CD14-positive monocyte (primary cell): ENCODE results near the gene FAM24B. TPM values are rescaled to one million over a fixed set of nuclear protein-coding genes. Genes with fewer than 3 reads are reported as not detected.

Source experiments
- DNase-seq, 3 donors: peaks; one replicate each; pipeline ENCODE4 v3.0.0-alpha.2; 2011 to 2022
- H2AFZ ChIP-seq: 2 replicates; pipeline ENCODE4 v1.6.0; 2012; ENCODE audit warnings: mild to moderate bottlenecking, low read depth, low read length, inconsistent platforms; ENCODE audit not compliant: insufficient read depth, poor library complexity, severe bottlenecking
- H3K27ac ChIP-seq, 2 donors: 1 replicate in 1 of 2; 2 replicates in 1 of 2; pipeline ENCODE4 v1.5.1; 2012 to 2013; ENCODE audit warnings: low read length in 2 of 2, control low read depth in 1 of 2, inconsistent platforms in 1 of 2, low read depth in 1 of 2, mild to moderate bottlenecking in 1 of 2
- H3K27me3 ChIP-seq, 2 donors: one replicate each; pipeline versions ENCODE4 v1.6.0 to v1.6.1; 2011 to 2013; ENCODE audit warnings: low read length in 2 of 2; ENCODE audit not compliant: control insufficient read depth in 2 of 2, insufficient read depth in 2 of 2
- H3K36me3 ChIP-seq, 2 donors: replicated peaks in 1 of 2; 1 replicate in 1 of 2; 2 replicates in 1 of 2; pipeline versions ENCODE4 v1.5.1 to v1.6.1; 2012 to 2013; ENCODE audit warnings: low read length in 2 of 2, control low read depth in 1 of 2, inconsistent platforms in 1 of 2, mild to moderate bottlenecking in 1 of 2; ENCODE audit not compliant: insufficient read depth in 2 of 2, control insufficient read depth in 1 of 2
- H3K4me1 ChIP-seq, 2 donors: 1 replicate in 1 of 2; 2 replicates in 1 of 2; pipeline versions ENCODE4 v1.5.1 to v1.6.1; 2012 to 2013; ENCODE audit warnings: low read length in 2 of 2, control low read depth in 1 of 2, inconsistent platforms in 1 of 2, mild to moderate bottlenecking in 1 of 2, moderate library complexity in 1 of 2; ENCODE audit not compliant: insufficient read depth in 2 of 2, control insufficient read depth in 1 of 2
- H3K4me2 ChIP-seq: replicated peaks from 2 replicates; pipeline ENCODE3; 2012; ENCODE audit warnings: low read length, moderate library complexity, mild to moderate bottlenecking; ENCODE audit not compliant: poor library complexity, severe bottlenecking; ENCODE audit errors: extremely low read depth
- H3K4me3 ChIP-seq, 3 experiments: fragments of 200-600 bp in 1 of 3; sonication (generic) in 1 of 3; replicated peaks in 1 of 3; 1 replicate in 2 of 3; 2 replicates in 1 of 3; pipeline ENCODE4 v1.5.1; 2011 to 2013; ENCODE audit warnings: low read length in 3 of 3, mild to moderate bottlenecking in 3 of 3, control low read depth in 2 of 3, low read depth in 2 of 3, inconsistent platforms in 1 of 3, moderate library complexity in 1 of 3
- H3K79me2 ChIP-seq: 2 replicates; pipeline ENCODE4 v1.6.0; 2012; ENCODE audit warnings: mild to moderate bottlenecking, control low read depth, inconsistent platforms, low read length, moderate library complexity; ENCODE audit not compliant: insufficient read depth
- H3K9ac ChIP-seq: 2 replicates; pipeline ENCODE4 v1.6.0; 2017; ENCODE audit warnings: low read length, mild to moderate bottlenecking; ENCODE audit not compliant: insufficient read depth, poor library complexity, severe bottlenecking
- H3K9me3 ChIP-seq, 2 donors: replicated peaks in 1 of 2; 1 replicate in 1 of 2; 2 replicates in 1 of 2; pipeline versions ENCODE4 v1.5.1 to v1.6.1; 2012 to 2013; ENCODE audit warnings: low read length in 2 of 2, control low read depth in 1 of 2; ENCODE audit not compliant: control insufficient read depth in 1 of 2, insufficient read depth in 1 of 2
- H4K20me1 ChIP-seq: 2 replicates; pipeline ENCODE4 v1.6.0; 2012; ENCODE audit warnings: mild to moderate bottlenecking, low read length, control low read depth, moderate library complexity; ENCODE audit not compliant: insufficient read depth
- H3K27ac Mint-ChIP-seq, 7 donors: one replicate each; pipeline ENCODE4 v1.8.0; 2020; ENCODE audit warnings: mild to moderate bottlenecking in 7 of 7, mixed read lengths in 7 of 7, moderate library complexity in 6 of 7, inconsistent platforms in 2 of 7
- H3K27me3 Mint-ChIP-seq, 3 donors: one replicate each; pipeline ENCODE4 v1.8.0; 2021 to 2022; ENCODE audit warnings: low read depth in 3 of 3, mild to moderate bottlenecking in 3 of 3, mixed read lengths in 3 of 3, moderate library complexity in 3 of 3, inconsistent platforms in 1 of 3
- H3K36me3 Mint-ChIP-seq, 2 donors: one replicate each; pipeline ENCODE4 v1.8.0; 2020; ENCODE audit warnings: mixed read lengths in 2 of 2, inconsistent platforms in 1 of 2, mild to moderate bottlenecking in 1 of 2
- H3K4me1 Mint-ChIP-seq: one replicate; pipeline ENCODE4 v1.8.0; 2020; ENCODE audit warnings: mild to moderate bottlenecking, mixed read lengths
- H3K4me3 Mint-ChIP-seq, 2 donors: one replicate each; pipeline ENCODE4 v1.8.0; 2020; ENCODE audit warnings: mild to moderate bottlenecking in 2 of 2, mixed read lengths in 2 of 2, moderate library complexity in 1 of 2
- H3K9me3 Mint-ChIP-seq, 7 donors: one replicate each; pipeline ENCODE4 v1.8.0; 2020 to 2022; ENCODE audit warnings: mixed read lengths in 7 of 7, mild to moderate bottlenecking in 6 of 7, moderate library complexity in 6 of 7, inconsistent platforms in 2 of 7
- CTCF ChIP-seq: fragments of 200-600 bp; IDR thresholded peaks from one replicate; pipeline ENCODE4 v1.8.0; 2022; ENCODE audit warnings: antibody characterized with exemption, mild to moderate bottlenecking
- WGBS: methylation state at CpG from one replicate; pipeline ENCODE4 v1.1.5; 2013; ENCODE audit warnings: missing lambda C conversion rate; ENCODE audit not compliant: insufficient coverage; 5-methylcytosine and 5-hydroxymethylcytosine counted together
- intact Hi-C, 2 donors: fragments of 100-400 bp; cut with micrococcal nuclease; formaldehyde crosslinking; loops; one replicate each; pipeline versions ENCODE4 v1.15.0 to v1.15.1; 2023
- polyA plus RNA-seq, 3 donors: library from polyadenylated mRNA; depleted of rRNA in 1 of 3; unstranded in 2 of 3; stranded (reverse) in 1 of 3; fragments of 300-500 nt in 2 of 3; fragments of >200 nt in 1 of 3; fragmentation: Illumina TruSeq in 2 of 3; gene quantifications; 1 replicate in 2 of 3; 2 replicates in 1 of 3; pipeline ENCODE4 v1.2.3, GENCODE V29; 2012 to 2021

The FAM24B gene
- polyA plus RNA-seq, 3 donors: 0.64 to 3.3 (median 2.3) TPM

- peaks cover 0 to 10% (median 2%) of the 10 kb centered on the region in 7 donors for H3K9me3 Mint-ChIP-seq
- Histone ChIP-seq H4K20me1 (no peaks in the 10 kb centered on the region), H2AFZ (no peak within 1 kb of the TSS), H3K4me2 (no peak within 1 kb of the TSS), H3K27ac (no peak within 1 kb of the TSS), H3K9me3 (peaks cover 0 to 12% of the 10 kb centered on the region in 2 donors), H3K27me3 (no peaks in the 10 kb centered on the region), H3K4me3 (no peak within 1 kb of the TSS), H3K9ac (no peak within 1 kb of the TSS), H3K79me2 (no peaks in the 10 kb centered on the region), H3K4me1 (no peaks in the 10 kb centered on the region), H3K36me3 (peaks cover 0 to 8% of the 10 kb centered on the region in 2 donors)
- H3K4me1 Mint-ChIP-seq: no peaks in the 10 kb centered on the region
- no peak for DNase-seq
- WGBS: 100% methylated on average over 3 of the region's 5 CpGs
- intact Hi-C loops: no loop called here
- H3K27ac Mint-ChIP-seq: no peak within 1 kb of the TSS
- TF ChIP-seq CTCF: no peak
- peaks cover 15 to 38% of the 10 kb centered on the region in 2 donors for H3K36me3 Mint-ChIP-seq
- H3K4me3 Mint-ChIP-seq: no peak within 1 kb of the TSS
- H3K27me3 Mint-ChIP-seq: peaks cover 0 to 2% (median 0%) of the 10 kb centered on the region in 3 donors
Observed at GRCh38 chr10:122845783-122846332, 33.5 kb downstream of the FAM24B start, which contains the start of gene CUZD1. Gene CUZD1, minus strand, starts transcription at chr10:122845857. Its CDS starts 14 bp downstream, at chr10:122845843.

GRCh38 chr10:122844146-122844545 lies 35.2 kb downstream of the FAM24B start:
- WGBS: 92% methylated on average over 4 of the region's 4 CpGs
- H3K4me1 Mint-ChIP-seq: no peaks in the 10 kb centered on the region
- H3K4me3 Mint-ChIP-seq: no peak overlapping the region
- H3K9me3 ChIP-seq: peaks cover 0 to 12% of the 10 kb centered on the region in 2 donors
- no peak for DNase-seq
- peaks cover 0 to 2% (median 0%) of the 10 kb centered on the region in 3 donors for H3K27me3 Mint-ChIP-seq
- H4K20me1 ChIP-seq: no peaks in the 10 kb centered on the region
- no peaks in the 10 kb centered on the region for H3K79me2 ChIP-seq
- H3K4me1 ChIP-seq: no peaks in the 10 kb centered on the region
- no peak overlapping the region for H3K9ac ChIP-seq
- H3K4me3 ChIP-seq: no peak overlapping the region
- H3K4me2 ChIP-seq: no peak overlapping the region
- no peaks in the 10 kb centered on the region for H3K36me3 ChIP-seq
- no peak overlapping the region for H3K27ac Mint-ChIP-seq
- no peaks in the 10 kb centered on the region for H3K27me3 ChIP-seq
- peaks cover 0 to 13% (median 4%) of the 10 kb centered on the region in 7 donors for H3K9me3 Mint-ChIP-seq
- H2AFZ ChIP-seq: no peak overlapping the region
- intact Hi-C loops: no loop called here
- TF ChIP-seq CTCF: no peak
- peaks cover 8 to 28% of the 10 kb centered on the region in 2 donors for H3K36me3 Mint-ChIP-seq
- no peak overlapping the region for H3K27ac ChIP-seq
